ENCODE data around the gene DAGLB. TPM values are rescaled to one million over a fixed set of nuclear protein-coding genes. Genes with fewer than 3 reads are reported as not detected.
"Not testable (repeated sequence)": the region's sequence is repeated elsewhere in the genome, so short reads cannot be mapped to it uniquely, and the experiment has no call there.

DAGLB gene
- total RNA-seq, 4 donors from 2014 or later, result 5.4 to 30.2 (median 19.3) TPM

GRCh38 chr7:6398943-6399342 is 48.8 kb downstream of the DAGLB start:
- Histone ChIP-seq H3K4me1 (no peaks in the 10 kb centered on the region), H3K36me3 (no peaks in the 10 kb centered on the region), H3K27ac (peak overlapping the region; percentile 14 to 17), H3K4me3 (peak overlapping the region in 1 of 2 donors; percentile 3), H3K9me3 (no peaks in the 10 kb centered on the region), H3K27me3 (no peaks in the 10 kb centered on the region)
- no peak for DNase-seq
- intact Hi-C loops (cut with DNase I; ENCODE audit: low total_unique reads), result no loop called here
- TF ChIP-seq, protein P1, sequence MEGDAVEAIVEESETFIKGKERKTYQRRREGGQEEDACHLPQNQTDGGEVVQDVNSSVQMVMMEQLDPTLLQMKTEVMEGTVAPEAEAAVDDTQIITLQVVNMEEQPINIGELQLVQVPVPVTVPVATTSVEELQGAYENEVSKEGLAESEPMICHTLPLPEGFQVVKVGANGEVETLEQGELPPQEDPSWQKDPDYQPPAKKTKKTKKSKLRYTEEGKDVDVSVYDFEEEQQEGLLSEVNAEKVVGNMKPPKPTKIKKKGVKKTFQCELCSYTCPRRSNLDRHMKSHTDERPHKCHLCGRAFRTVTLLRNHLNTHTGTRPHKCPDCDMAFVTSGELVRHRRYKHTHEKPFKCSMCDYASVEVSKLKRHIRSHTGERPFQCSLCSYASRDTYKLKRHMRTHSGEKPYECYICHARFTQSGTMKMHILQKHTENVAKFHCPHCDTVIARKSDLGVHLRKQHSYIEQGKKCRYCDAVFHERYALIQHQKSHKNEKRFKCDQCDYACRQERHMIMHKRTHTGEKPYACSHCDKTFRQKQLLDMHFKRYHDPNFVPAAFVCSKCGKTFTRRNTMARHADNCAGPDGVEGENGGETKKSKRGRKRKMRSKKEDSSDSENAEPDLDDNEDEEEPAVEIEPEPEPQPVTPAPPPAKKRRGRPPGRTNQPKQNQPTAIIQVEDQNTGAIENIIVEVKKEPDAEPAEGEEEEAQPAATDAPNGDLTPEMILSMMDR (IDR thresholded peaks at IDR 0.05), result no peak
- no peak for TF ChIP-seq POLR2A (IDR thresholded peaks at IDR 0.05)

DNA sequence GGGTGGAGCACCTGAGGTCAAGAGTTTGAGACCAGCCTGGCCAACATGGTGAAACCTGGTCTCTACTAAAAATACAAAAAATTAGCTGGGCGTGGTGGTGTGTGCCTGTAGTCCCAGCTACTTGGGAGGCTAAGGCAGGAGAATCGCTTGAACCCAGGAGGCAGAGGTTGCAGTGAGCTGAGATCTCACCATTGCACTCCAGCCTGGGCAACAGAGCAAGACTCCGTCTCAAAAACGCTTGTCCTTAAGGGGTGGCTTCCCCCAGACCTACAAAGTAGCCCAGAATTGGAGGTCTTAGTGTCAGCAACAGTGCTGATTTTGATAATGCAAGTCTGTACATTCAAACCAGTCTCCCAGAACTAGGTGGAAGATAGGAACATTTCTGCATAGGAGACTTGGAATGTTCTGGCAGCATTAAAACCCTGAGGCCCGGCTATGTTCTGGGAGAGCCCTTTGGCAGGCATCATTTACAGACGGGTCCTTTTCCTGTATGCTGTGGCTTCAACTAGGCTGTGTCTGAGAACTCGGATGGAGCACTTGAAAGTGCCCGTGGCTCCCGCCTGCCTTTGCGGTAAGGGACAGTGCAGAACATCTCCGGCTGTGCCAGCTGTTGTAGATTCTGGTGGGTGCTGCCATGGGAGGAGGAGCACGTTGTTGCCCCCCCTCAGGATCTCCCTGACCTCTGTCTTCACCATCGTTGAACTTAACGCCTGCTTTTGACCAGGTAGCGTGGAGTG is 49.8 kb downstream of the DAGLB start:
- intact Hi-C loops (cut with DNase I; ENCODE audit: low total_unique reads); DNase-seq; H3K9me3 ChIP-seq; H3K36me3 ChIP-seq; H3K4me3 ChIP-seq; H3K27ac ChIP-seq; H3K27me3 ChIP-seq; H3K4me1 ChIP-seq: not testable (repeated sequence)

DNA sequence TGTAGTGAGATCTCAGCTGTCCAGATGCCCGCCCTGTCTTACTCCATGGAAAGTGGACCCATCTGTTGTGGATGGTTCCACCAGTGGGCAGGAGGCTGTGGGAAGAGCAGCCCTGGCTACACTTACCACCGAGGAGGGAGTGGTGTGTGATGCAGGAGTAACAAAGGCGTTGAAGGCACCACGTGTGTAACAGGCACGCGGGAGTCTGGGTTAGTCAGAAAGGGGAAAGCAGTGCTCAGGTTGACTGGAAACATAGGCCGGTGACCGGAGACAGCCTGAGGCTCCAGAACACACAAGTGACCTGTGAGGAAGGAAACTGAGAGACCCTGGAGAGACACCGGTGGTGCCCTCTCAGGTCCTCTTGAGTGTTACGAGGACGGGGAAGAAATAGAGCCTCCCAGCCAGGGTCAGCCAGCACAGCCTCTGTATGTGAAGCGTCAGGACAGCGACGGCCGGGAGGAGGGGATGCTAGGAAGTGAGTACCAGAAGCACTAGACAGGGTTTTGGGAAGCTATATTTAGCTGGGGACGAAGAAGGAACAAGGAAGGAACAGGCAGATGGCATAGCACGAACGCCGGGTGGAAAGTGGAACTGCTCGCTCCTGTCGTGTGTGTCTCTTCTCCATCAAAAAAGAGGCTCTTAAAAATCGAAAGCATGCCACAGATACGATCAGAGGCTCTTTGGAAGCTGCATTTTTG is 51.7 kb downstream of the DAGLB start:
- TF ChIP-seq POLR2A (IDR thresholded peaks at IDR 0.05), result no peak
- TF ChIP-seq, protein P1 (IDR thresholded peaks at IDR 0.05), result no peak
- intact Hi-C loops (cut with DNase I; ENCODE audit: low total_unique reads), result no loop called here
- Histone ChIP-seq H3K36me3 (no peaks in the 10 kb centered on the region), H3K27me3 (no peaks in the 10 kb centered on the region), H3K9me3 (no peaks in the 10 kb centered on the region), H3K27ac (peak overlapping the region in 1 of 2 donors; percentile 7), H3K4me3 (no peak overlapping the region), H3K4me1 (no peaks in the 10 kb centered on the region)
- no peak for DNase-seq

DNA sequence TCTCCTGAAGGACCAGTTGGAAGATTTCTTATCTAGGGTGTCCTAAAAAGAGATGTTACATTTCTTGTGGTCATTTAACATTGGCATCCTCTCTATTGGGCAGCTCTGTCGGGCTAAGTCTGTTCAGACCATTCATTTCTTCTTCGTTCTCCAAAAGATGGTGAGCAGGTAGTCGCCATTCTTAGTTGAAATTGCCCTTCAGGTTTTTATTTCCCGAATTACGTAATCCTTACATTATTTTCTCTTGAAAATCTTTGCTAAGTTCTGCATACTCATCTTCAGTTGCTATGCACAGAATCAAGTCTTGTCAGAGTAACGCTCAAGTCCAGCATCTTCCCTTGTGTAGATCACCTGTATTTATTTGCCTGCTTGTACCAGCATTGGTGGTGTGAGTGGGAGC is 53.6 kb downstream of the DAGLB start:
- Histone ChIP-seq H3K36me3 (no peaks in the 10 kb centered on the region), H3K9me3 (no peaks in the 10 kb centered on the region), H3K4me3 (no peak overlapping the region), H3K27ac (peak overlapping the region; percentile 46 to 65), H3K27me3 (no peaks in the 10 kb centered on the region), H3K4me1 (no peaks in the 10 kb centered on the region)
- TF ChIP-seq POLR2A (IDR thresholded peaks at IDR 0.05), result no peak
- TF ChIP-seq, protein P1 (IDR thresholded peaks at IDR 0.05), result no peak
- no peak for DNase-seq
- intact Hi-C loops (cut with DNase I; ENCODE audit: low total_unique reads), result no loop called here

DNA sequence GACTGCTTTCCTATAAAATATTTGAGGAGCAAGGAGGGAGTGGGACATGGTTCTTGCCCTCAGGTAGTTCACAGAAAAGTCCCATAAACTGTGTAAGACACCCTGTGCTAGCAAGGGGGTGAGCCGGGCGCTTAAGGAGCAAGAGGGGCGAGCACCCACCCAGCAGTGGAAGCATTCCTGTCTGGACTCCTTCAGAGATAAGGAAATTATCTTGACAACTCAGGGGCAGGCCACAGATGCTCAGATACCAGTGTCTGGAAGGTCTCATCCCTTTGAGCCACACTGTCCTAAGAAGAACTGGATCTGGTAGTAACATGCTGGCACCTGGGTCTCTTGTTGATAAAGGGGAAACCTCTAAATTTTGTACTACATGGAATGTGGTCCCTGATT is 54.1 kb downstream of the DAGLB start:
- DNase-seq, result no peak
- Histone ChIP-seq H3K9me3 (no peaks in the 10 kb centered on the region), H3K27me3 (no peaks in the 10 kb centered on the region), H3K27ac (peak overlapping the region; percentile 46 to 65), H3K4me1 (no peaks in the 10 kb centered on the region), H3K36me3 (no peaks in the 10 kb centered on the region), H3K4me3 (no peak overlapping the region)
- intact Hi-C loops (cut with DNase I; ENCODE audit: low total_unique reads), result no loop called here
- TF ChIP-seq, protein P1 (IDR thresholded peaks at IDR 0.05), result no peak
- TF ChIP-seq POLR2A (IDR thresholded peaks at IDR 0.05), result no peak
